GM18909 (cell line): Measurements from ENCODE around the gene ASCC1.
"Not testable (repeated sequence)": the region's sequence is repeated elsewhere in the genome, so short reads cannot be mapped to it uniquely, and the experiment has no call there.

Experiments used
- ATAC-seq: cut with Tn5 transposase; IDR thresholded peaks from one replicate; pipeline ENCODE4 v1.9.1; 2021; ENCODE audit warnings: mild to moderate bottlenecking; ENCODE audit not compliant: unreplicated experiment, poor library complexity

Gene ASCC1

DNA sequence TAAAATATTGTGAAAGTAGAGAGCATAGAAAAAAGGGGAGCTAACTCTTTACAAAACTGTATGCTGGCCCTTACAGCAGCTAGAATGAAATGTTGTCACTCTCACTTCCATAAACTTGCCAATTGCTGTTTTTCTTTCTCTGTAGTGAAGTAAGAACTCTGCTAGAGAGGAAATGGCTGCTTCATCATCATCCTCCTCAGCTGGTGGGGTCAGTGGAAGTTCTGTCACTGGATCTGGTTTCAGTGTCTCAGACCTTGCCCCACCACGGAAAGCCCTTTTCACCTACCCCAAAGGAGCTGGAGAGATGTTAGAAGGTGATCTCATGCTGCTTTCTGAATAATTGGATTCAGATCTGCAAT, 7.6 kb upstream of the ASCC1 start:
- no peak for ATAC-seq

DNA sequence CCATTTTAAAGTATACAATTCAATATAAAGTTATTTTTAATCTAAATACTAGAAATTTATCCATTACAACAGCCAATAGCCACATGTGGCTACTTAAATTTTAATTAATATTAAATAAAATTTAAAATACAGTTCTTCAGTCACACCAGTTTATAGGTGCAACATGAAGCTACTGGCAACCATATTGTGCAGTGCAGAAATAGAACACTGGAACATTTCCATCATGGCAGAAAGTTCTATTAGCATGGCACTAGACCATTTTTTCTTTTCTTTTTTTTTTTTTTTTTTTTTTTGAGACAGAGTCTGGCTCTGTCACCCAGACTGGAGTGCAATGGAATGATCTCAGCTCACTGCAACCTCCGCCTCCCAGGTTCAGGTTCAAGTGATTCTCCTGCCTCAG, 5.2 kb upstream of the ASCC1 start:
- no peak for ATAC-seq

DNA sequence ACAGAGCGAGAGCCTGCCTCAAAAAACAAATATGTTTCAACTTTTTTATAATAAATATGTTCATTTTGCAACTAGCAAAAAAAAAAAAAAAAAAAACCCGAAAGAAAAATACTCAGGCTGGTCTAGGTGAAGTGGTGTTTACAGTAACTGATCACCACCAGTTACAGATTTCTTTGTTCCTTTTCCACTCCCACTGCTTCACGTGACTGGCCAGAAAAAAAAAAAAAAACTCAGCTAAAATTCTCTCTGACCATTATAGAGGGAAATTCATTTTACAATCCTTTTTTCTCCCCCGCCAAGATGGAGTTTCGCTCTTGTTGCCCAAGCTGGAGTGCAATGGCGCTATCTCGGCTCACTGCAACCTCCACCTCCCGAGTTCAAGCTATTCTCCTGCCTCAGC, 4.6 kb upstream of the ASCC1 start:
- no peak for ATAC-seq

DNA sequence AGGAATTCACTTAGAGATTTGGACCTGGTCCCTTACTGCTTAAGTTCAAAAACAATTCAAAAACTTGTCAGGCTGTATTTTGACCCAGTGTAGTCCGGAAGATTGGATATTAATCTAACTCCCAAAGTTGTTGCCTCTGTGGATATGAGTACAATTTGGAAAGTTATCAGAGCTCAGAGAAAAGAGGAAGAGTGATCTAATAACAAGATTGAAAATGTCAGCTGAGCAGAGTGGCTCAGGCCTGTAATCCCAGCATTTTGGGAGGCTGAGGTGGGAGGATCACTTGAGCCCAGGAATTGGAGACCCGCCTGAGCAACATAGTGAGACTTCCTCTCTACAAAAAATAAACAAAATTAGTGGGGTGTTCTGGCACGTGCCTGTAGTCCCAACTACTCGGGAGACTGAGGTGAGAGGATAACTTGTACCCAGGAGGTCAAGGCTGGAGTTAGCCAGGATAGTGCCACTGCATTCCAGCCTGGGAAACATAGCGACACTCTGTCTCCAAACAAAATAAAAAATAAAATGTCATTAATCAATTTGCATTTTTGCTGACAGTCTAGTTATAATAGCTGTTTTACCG, 3.2 kb upstream of the ASCC1 start:
- ATAC-seq = no peak

DNA sequence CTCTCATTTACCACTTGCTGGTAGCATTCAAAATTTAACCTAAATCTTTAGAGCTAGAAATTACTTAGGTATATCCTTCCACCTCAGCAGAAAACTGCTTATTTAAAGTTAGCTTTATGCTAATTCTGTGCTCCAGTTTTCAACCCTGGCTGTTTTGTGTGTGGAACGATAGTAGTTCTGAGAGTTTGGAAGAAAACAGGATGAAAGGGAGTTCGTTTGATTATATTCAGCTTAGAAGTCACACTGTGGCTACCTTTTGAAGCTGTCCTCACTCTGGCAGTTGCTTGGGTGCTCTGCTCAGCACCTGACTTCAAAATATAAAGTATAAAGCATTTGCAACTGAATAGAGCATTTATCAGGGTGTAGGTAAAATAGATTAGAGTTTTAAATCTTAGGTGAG, 2.6 kb upstream of the ASCC1 start:
- no peak for ATAC-seq

DNA sequence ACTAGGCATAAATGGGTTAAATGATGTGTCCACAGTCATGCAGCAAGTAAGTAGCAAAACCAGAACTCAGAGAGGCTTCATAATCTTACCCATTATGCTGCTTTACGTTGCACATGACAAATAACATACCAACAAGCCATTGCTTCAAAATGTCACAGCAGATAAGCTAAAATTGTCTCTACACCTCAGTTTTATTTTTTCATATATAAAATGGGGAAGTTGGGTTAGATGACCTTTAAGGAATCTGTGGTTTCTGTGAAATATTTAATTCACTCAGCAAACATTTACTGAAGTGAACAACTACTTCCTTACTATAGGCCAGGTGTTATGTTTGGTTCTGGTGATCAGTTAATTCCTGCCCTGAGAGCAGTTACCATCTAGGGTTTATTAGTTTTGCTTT, 2.2 kb upstream of the ASCC1 start:
- no peak for ATAC-seq

DNA sequence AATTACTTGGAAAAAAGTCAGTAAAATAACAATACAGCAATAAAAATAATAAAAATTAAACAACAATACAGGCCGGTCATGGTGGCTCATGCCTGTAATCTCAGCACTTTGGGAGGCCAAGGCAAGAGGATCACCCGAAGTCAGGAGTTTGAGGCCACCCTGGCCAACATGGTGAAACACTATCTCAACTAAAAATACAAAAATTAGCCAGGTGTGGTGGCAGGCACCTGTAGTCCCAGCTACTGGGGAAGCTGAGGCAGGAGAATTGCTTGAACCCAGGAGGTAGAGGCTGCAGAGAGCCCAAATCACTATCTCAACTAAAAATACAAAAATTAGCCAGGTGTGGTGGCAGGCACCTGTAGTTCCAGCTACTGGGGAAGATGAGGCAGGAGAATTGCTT, 4.2 kb downstream of the ASCC1 start:
- ATAC-seq = not testable (repeated sequence)

DNA sequence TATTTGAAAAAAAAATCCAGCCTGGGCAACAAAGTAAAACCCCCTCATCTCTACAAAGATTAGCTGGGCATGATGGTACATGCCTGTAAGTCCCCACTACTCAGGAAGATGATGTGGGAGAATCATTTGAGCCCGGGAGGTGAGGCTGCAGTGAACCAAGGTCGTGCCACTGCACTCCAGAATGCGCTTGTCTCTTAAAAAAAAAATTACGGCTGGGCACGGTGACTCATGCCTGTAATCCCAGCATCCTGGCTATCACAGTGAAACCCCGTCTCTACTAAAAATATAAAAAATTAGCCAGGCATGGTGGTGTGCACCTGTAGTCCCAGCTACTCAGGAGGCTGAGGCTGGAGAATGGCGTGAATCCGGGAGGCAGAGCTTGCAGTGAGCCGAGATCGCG, 4.7 kb downstream of the ASCC1 start:
- not testable (repeated sequence) for ATAC-seq

DNA sequence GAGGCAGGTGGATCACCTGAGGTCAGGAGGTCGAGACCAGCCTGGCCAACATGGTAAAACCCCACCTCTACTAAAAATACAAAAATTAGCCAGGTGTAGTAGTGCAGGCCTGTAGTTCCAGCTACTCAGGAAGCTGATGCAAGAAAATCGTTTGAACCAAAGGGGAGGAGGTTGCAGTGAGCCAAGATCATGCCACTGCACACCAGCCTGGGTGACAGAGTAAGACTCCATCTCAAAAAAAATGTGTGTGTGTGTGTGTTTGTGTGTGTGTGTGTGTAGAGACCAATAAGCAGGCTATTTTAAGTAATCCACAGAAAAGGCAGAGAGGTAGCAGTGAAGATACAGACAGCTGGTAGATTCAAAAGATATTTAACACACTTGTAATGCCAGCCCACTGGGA, 7.5 kb downstream of the ASCC1 start:
- not testable (repeated sequence) for ATAC-seq

DNA sequence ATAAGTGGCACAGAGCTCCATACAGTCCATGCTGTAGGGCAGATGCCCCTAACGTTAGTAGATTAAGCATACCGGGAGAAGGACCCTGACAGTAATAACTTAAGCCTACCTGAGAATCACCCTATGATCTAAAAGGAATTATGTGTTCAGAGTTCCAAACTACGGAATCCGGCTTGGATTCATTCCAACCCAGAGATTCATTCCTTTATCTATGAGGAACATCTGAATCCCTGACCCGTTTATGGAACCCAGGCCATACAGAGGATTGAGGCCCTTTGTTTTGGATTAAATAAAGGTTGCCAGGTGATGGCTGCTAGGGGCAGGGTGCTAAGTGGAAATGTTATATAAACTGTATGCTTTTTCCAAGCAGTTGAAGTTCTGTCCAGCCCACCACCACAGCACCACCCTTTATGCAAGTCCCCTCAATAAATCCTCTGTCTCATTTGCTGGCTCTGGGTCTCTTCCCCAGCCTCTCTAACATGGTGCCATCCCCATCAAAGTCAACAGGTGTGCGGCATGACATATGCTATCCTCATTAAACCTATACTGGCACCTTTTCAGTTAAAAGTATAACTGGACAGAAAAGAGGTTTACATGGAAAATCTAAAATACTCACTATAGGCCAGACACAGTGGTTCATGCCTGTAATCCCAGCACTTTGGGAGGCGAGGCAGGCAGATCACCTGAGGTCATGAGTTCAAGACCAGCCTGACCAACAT, 9.4 kb downstream of the ASCC1 start:
- ATAC-seq = no peak

DNA sequence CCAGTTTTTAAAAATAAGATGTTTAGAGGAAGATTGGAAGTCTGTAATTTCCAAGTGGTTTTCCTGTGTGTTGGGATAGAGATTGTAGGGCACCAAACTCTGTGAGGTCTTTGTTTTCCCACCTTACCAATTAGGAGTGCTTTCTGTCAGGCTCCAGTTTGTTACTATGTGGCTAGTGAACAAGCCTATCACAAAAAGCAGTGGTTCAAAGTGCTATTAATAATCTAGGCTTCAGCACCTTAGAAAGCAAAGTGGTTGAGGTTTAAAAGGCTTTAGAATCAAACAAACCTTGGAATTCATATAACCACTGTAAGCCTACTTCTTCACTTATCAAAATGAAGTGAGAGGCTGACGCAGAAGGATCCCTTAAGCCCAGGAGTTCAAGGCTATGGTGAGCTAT, 11.4 kb downstream of the ASCC1 start:
- no peak for ATAC-seq

DNA sequence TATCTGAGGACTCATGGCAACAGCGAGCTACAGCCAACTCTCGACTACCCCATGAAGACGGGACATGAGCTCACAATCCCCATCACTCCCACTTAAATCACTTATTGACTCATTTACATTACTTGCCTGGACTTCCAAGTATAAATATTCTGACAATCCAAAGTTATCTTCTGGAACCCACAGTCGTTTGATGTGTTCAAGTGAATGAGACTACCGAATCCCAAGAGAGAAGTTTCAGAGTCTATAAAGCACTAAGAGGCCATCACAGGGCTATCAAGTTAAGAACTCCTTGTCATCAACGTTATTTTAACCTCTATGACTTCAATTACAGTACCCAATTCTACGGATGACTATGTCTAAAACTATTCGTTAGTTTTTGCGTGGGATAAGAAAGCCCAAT, 11.8 kb downstream of the ASCC1 start:
- no peak for ATAC-seq

DNA sequence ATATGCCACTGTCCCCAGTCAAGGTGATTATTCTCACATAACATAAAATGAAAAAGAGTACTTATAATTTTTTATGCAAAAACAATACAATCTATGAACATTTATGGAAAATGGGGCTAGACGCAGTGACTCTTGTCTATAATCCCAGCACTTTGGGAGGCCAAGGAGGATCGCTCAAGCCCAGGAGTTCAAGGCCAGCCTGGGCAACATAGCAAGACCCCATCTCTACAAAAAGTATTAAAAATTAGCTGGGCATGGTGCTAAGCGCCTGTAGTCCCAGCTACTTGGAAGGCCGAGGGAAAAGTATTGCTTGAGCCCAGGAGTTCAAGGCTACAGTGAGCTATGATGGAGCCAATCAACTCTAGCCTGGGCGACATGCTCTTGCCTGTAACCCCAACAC, 14.8 kb downstream of the ASCC1 start:
- no peak for ATAC-seq

DNA sequence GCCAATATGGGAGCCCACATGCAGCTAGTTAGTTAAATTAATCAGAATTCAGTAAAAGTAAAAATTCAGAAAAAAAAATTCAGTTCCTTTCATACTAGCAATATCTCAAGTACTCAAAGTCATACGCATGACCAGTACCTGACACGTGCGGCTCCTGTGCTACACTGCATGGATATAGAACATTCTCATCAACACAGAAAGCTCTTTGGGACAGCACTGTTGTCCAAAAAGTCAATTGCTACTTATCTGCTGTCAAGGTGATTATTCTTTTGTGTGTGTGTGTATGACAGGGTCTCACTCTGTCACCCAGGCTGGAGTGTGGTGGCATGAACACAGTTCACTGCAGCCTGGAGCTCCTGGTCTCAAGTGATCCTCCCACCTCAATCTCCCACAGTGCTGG, 15.2 kb downstream of the ASCC1 start:
- ATAC-seq = no peak

DNA sequence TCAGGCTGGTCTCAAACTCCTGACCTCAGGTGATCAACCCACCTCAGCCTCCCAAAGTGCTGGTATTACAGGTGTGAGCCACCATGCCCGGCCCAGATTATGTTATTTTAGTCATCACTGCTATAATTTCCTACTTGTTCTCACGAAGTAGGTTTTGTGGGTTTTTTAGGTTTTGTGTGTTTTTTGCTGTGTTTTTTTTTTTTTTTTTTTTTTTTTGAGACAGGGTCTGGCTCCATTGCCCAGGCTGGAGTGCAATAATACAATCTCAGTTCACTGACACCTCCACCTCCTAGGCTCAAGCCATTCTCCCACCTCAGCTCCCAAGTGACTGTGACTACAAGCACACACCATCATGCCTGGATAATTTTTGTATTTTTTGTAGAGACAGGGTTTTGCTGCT, 21.1 kb downstream of the ASCC1 start:
- ATAC-seq = no peak

DNA sequence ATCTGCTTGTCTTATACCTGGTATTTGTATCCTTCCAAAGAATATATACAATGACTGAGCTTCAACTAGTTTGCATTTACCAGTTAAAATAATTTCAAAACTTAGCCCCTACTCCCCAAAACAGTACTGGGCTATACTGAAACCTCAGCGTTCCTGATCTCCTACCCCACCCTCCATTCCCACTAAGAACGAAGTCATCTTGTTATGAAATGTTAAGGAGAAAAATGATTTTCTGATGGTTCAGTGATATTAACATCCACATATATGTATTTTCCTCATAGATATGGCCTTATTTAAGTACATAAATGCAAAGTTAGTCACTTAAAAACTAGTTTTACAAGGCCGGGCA, 29.1 kb downstream of the ASCC1 start:
- no peak for ATAC-seq

DNA sequence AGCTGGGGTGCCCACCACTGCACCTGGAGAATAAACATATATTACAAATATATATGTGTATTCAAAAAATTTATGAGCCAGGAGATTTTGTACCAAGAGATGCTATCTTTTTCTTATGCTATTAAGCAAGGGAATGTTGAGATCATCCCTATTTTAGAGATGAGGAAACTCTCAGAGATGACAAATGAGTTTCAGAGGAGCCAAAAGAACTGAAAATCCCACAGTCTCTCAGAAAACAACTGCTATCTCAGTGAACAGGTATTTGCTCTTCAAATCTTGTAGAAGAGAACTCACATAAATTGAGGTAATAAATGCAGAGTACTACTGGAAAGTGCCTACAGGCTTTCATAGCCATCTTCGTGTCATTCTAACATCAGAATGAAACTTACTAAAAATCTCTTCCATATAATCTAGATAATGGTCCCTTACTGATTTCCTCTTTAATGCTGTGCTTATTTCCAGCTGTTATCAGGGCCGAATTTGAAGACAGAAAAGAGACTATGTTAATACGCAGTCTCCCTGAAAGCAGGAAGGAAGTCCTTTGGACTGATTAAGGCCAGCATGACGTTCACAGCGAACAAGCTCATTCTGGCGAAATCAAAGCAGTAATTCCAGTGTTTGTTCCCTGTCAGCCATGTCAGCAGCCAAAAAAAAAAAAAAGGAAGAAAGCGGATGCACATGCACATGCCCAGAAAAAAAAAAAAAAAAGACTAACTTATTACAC, 29.7 kb downstream of the ASCC1 start:
- ATAC-seq = no peak

DNA sequence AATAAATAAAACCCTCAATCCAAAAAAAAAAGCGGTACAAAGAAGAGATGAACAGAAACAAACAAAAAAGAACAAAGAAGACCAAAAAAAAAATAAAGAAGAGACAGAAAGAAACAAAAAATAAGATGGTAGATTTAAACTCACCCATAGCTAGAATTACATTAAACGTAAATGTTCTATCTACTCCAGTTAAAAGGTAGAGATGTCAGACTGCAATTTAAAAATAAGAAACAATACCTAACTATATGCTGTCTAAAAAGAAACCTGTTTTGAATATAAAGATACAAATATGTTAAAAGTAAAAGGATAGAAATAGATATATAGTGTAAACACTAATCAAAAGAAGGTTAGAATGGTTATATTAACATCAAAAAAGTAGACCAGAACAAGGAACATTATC, 31.9 kb downstream of the ASCC1 start:
- no peak for ATAC-seq

DNA sequence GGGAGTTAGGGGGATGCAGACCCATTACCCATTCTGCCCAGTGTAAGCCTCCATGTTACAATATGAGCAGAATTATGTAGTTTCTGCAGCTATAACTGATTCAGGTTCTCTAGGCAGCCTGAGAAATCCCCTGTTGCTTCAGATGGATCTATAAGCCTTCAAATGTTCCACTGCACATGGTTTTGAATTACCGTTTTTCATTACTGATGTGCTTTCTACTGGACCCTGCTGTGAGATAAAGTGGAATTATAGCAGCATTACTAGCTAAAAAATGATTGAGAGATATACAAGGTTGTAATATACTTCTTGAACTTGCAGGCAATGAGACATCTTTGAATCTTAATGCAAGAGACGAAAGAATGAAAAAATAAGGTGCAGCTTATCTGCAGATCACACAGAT, 38.6 kb downstream of the ASCC1 start:
- no peak for ATAC-seq

DNA sequence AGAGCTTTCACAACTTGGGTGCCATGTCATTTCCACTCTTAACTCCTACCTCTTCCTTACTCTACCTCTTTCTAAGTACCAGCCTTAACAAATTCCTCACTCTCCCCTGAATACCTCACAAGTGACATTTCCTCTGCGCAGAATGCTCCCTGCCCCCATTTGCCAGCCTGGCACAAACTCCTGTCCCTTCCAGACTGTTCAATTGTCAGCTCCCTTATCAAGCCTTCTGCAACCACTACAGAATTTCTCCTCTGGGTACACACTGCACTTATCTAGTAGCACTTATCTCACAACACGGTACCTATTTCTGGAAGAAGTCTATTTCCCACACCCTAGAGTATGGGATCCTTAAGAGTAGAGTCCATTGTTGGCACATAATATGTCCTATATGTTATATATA, 39.4 kb downstream of the ASCC1 start:
- no peak for ATAC-seq

DNA sequence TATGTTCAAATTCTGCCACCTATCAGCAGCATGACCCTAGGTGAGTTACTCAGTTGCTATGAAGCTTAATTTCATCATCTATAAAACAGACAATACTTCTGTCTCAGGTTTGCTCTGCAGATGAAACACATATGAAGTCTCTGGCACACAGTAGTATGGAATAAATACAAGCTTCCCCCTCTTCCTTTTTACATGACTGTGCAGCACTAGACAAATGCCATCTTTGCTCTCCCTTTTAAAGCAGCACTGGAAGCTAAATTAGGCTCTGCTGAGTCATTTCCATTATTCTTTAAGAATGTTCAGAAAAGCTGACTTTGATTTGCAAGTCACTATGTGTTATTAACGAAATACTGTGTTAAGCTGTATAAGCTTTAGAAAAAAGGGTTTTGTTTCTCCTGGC, 40.9 kb downstream of the ASCC1 start:
- ATAC-seq = no peak

DNA sequence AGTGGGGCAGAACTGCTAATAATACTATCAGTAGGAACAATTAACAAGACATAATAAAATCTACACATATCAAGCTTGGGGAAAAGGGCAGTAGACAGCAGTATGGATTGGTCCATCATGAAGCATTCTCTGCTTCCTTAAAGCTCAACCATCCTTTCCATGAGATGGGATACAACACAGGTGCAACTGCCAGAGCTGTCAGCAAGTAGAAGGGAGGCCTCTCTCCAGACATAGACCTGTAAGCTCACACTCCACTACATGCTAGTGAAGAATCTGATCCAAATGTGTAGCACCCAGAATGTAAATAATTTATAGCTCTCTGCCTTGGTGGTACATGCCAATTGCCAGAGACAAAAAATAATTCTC, 41.8 kb downstream of the ASCC1 start:
- ATAC-seq = no peak
